UCSD-AML1 (cell line): ENCODE data around the gene CHST12.

Experiments
- DNase-seq: peaks from one replicate; lab custom pipeline; 2025; ENCODE audit not compliant: unreplicated experiment; lab: John Stamatoyannopoulos, UW

Gene CHST12

DNA sequence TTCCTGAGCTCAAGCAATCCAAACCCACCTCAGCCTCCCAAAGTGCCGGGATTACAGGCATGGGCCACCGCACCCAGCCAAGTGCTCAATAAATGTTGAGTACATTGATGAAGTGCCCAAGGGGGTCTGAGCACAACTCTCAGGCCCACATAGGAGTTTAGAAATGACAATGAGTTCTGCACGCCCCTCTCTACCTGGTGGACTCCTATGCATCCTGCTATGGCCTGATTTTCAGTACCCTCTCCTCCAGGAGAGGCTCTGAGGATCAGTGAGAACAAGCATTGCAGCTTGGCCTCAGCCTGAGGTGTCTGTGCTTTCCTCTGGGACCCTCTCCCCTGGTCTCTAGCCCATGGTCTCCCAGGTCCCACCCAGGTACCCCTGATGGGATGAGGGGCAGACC lies 93.7 kb downstream of the CHST12 start:
- DNase-seq = no peak

GRCh38 chr7:2497500-2498336 lies 94.3 kb downstream of the CHST12 start:
- DNase-seq = no peak
